D341Med (cell line): ENCODE measurements around the gene HES2.
"Not testable (repeated sequence)": the region's sequence is repeated elsewhere in the genome, so short reads cannot be mapped to it uniquely, and the experiment has no call there.

Experiments used
- DNase-seq: peaks from one replicate; pipeline ENCODE4 v3.0.0; 2012; ENCODE audit warnings: low spot score

HES2 gene

GRCh38 chr1:6386371-6386949, 33.3 kb downstream of the HES2 start:
- DNase-seq = no peak

GRCh38 chr1:6385488-6386191, 34.1 kb downstream of the HES2 start:
- DNase-seq = no peak

- DNase-seq = peak; percentile 60
Measured at GRCh38 chr1:6384962-6385361, 34.8 kb downstream of the HES2 start.

- no peak for DNase-seq
Measured at GRCh38 chr1:6384135-6384534, 35.6 kb downstream of the HES2 start.

- DNase-seq = no peak
Measured at GRCh38 chr1:6380037-6380436, 39.7 kb downstream of the HES2 start.

- peak; percentile 84 for DNase-seq
Measured at GRCh38 chr1:6378096-6378746, 41.5 kb downstream of the HES2 start.

GRCh38 chr1:6373961-6374720, 45.6 kb downstream of the HES2 start:
- DNase-seq = no peak

GRCh38 chr1:6372236-6372635, 47.5 kb downstream of the HES2 start:
- not testable (repeated sequence) for DNase-seq

GRCh38 chr1:6370006-6370405, 49.7 kb downstream of the HES2 start:
- DNase-seq = no peak

- DNase-seq = no peak
Measured at GRCh38 chr1:6367381-6368012, 52.2 kb downstream of the HES2 start.

GRCh38 chr1:6365047-6365446, 54.7 kb downstream of the HES2 start:
- no peak for DNase-seq

- DNase-seq = not testable (repeated sequence)
Measured at GRCh38 chr1:6363085-6363884, 56.4 kb downstream of the HES2 start.
